GM18502 (cell line): ENCODE results near the gene VAMP4.

Source experiments
- ATAC-seq: cut with Tn5 transposase; IDR thresholded peaks from one replicate; pipeline ENCODE4 v1.9.1; 2021; ENCODE audit warnings: mild to moderate bottlenecking; ENCODE audit not compliant: unreplicated experiment, poor library complexity

Gene VAMP4

GRCh38 chr1:171654942-171655745 is 86.7 kb downstream of the VAMP4 start:
- ATAC-seq = peak; percentile 74

GRCh38 chr1:171654201-171654941 is 87.5 kb downstream of the VAMP4 start:
- no peak for ATAC-seq

- ATAC-seq = no peak
Measured at GRCh38 chr1:171653796-171654195, 88.1 kb downstream of the VAMP4 start.

DNA sequence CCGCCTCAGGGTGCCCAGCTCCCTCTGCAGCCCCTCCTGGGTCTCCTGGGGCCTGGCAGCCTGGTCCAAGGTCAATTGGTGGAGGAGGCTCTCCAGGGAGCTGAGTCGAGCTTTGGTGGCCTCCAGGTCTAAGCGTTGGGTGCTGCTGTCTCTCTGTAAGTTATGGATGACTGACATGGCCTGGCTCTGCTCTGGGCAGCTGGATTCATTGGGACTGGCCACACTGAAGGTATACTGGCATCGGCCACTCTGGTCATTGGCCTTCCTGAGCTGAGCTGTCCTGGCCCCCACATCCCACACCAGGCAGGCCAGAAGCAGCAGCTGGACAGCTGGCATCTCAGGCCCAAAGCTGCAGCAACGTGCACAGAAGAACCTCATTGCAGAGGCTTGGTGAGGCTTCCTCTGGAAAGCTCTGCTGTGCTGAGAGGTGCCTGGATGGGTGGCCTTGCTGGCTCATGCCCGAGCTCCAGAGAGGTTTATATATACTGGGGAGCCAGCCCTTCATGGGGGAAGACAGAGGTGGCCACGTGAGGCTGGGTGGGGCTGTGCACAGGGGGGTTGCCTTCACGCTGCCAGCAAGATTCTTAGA is 89.5 kb downstream of the VAMP4 start, which contains the start of gene MYOC:
MYOC (minus strand) TSS at position 455 of the 589 bp plus-strand sequence; CDS start at position 378, 77 bp downstream.
- ATAC-seq = no peak
